ENCODE results near the gene MOB3B.

MOB3B gene

GRCh38 chr9:27540502-27540901 is 10.9 kb upstream of the MOB3B start:
- DNase-seq = no peak

DNA sequence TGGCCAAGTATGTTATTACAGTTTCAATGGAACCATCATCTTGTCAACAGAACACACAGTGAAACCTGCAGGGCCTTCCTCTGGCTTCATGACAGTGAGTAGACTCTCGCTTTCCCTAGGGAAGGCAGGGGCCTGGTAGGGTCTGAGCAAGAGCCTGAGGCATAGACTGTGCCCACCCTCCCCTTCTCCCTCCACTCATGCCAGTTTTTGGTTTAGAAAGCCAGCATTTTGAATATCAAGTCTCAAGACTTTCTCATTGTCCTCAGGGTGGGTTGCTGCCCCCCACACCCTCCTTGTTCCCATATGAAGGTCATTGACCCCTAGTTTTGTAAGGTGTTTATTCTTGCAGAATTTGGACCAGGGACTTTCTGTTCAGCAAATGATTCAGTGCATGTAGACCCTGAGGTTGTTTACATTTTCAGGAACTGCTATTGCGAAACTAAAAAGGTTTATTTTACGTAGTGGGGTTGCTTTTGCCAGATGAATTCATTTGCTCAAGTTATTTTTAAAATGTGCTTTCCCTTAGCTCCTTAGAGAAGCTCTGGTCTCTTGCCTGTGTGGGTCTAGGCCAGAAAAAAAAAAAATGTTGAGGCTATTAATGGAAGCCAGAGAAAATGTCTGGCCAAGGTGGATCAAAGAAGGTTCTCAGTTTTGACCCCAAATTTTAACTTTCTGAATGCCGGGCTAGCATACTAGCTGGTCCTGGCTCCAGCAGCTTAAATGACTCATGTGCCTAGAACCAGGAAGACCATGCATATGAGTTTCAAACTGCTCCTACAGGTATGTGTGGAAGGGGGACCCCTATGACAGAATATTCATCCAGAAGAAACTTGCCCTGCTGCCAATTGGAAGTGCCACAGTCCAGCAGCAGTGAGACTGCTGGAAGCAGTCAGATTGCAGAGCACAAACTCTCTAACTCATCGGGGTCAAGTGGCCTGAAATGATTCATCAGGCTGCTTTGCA is 10.1 kb upstream of the MOB3B start:
- DNase-seq = no peak

DNA sequence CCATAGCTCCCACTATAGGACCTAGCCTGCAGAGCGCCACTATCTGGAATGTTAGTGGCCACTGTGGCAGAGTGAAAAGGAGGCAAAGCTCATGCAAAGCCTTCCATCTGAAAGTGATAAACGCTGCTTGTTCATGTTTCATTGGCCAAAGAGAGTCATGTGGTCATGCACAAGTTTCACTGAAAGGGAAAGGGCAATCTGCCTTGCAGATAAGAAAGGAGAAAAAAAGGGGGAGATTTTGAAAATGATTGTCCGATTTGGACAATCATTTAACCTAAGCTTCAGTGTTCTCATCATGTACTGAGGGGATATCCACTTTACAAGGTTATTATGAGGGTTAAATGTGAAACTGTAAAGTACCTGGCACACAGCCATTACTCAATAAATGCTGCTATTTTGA is 9.0 kb upstream of the MOB3B start:
- DNase-seq = no peak

- no peak for DNase-seq
These were observed 8.1 kb upstream of the MOB3B start for GRCh38 chr9:27537756-27538155.

DNA sequence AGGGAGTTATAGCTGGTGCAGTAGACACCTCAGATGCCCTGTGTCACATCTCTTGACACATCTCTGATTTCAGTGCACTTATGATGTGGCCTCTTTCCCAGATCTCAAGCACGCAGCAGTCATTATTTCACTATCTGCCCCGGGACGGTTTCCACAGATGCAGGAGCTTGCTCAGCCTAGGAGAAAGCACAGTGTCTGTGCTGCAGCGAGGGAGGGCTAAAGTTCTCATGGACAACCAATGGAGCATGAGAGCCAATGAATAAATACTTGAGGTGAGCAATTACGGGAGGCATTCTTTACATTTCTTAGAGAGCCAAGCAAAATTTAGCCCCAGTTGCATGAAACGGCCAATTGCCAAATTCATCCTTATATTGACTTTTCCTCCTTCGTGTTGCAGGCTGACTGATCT is 7.4 kb upstream of the MOB3B start:
- no peak for DNase-seq

GRCh38 chr9:27536168-27536567 is 6.6 kb upstream of the MOB3B start:
- DNase-seq = no peak

DNA sequence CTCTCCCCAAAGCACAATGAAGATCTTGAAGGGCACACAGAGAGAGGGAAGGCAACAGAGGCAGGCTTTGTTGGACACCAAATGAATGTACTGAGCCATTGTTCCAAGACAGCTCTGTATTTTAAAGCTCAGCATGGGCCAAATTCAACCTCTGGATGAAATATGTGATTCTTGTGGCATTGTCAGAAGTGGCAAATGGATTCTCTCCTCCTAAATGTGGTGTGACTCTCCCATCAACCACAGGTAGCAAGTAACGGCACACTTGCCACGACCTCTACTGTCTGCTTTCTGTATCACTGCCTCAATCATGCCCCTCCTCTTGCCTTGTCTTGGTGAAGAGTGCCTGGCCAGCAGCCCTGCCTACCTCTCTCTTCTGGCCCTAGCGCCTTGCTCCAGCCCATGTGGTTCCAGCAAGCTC is 6.1 kb upstream of the MOB3B start:
- no peak for DNase-seq

DNA sequence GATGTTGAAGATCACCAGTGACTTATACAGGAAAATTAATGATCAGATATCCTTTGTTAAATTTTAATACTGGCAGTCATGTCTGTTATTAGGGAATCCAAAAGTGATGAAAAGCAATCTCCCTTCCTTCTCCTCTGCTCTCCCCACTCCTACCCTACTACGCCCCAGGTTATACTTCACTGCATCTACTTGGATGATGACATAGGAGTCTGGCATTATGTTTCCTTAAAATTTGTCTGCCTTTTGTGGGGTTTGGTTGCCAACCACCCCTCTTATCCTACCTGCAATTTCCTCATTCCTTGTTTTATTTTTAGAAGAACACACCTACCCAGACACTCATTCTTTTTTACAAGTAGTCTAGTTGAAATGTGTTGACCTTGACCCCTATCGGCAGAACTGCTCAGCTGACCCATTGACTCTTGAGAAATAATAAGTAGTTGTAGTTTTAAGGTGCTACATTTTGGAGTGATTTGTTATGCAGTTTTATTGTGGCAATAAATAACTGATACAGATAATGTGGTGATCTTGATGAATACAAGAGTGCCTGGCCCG is 5.1 kb upstream of the MOB3B start:
- DNase-seq = no peak

- no peak for DNase-seq
These were observed 4.5 kb upstream of the MOB3B start for GRCh38 chr9:27534131-27534530.

GRCh38 chr9:27533311-27533710 is 3.7 kb upstream of the MOB3B start:
- DNase-seq = no peak

DNA sequence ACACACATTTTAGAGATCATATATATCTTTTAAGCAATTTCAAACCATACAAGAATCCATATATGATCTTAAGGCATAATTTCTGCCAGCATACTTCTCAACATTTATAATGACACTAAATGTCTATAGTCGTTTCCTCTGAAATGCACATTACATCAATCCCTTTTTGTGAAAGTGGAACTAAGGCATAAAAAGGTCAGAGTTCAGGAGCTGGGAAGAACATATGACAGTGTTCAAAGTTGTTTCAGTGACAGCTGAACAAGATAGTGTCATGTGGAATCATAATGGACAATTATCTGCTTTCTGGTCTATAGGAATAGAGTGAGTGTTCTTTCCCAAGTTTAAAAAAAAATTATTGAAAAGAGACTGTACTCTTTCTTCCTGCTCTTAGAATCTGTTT is 2.4 kb upstream of the MOB3B start:
- DNase-seq = no peak

- DNase-seq = no peak
These were observed 1.5 kb upstream of the MOB3B start for GRCh38 chr9:27530915-27531755.

DNA sequence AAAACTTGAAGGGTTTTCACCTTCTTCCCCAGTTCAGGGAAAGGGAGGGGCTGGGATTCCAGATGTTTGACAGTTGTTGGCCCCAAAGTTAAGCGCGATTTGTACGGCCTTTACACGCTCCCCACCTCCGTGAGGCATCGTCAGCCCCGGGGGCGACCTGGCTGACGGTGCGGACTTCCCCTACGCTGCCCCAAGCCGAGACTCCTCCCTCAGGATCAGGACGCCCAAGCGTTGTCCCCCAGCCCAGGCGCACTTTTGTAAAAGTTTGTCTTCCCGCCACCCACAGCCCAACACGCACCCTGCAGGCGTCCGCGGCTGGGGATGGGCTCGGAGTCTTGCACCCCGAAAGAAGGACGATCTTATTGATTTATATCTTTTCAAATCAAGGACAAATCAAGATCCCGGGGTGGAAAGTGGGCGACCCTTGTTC is 713 bp downstream of the MOB3B start:
- peak; percentile 36 for DNase-seq

DNA sequence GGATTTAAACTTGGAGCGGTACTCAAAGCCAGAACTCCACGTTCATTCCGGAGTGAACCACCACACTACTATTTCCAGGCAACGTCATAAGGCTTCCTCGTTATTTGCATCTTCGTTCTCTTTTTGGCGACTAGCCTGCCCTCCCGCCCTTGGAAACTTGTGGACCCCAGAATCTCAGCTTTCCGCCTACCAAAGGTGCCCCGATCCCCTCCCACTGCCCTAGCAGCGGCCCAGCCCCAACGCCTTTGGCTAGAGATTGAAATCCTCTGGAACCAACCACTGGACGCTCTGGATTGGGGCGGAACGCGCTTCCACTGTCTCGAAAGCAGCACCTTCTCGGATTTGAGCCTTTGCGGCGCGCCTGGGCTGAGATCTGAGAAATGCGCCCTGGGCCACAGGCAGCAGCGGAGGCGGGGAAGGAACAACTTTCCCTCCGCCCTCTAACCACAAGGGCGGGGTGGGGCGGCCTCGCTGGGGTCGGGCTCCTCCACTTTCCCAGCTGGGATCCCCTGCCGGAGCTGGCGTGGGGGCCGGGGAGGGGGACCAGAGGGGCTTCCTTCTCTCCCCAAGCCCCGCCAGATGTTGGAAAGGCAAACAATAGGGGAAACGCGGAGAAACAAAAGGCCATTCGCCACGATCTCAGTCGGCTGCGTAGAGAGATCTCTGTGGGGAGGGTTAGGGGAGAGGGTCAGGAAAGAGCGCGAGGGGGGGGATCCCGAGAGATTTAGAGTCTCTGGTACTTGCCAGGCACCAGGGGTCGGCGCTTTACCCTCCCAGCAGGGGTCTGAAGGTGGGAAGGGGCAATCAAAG is 1.3 kb downstream of the MOB3B start:
- DNase-seq = peak; percentile 42

- DNase-seq = no peak
These were observed 1.9 kb downstream of the MOB3B start for GRCh38 chr9:27527702-27528075.

DNA sequence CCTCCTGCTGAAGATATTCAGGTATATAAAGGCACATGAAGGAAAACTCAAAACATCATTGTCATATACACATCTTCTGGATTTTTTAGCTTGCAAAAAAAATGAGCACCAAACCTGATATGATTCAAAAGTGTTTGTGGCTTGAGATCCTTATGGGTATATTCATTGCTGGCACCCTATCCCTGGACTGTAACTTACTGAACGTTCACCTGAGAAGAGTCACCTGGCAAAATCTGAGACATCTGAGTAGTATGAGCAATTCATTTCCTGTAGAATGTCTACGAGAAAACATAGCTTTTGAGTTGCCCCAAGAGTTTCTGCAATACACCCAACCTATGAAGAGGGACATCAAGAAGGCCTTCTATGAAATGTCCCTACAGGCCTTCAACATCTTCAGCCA is 5.4 kb downstream of the MOB3B start, which contains the start of gene IFNK:
IFNK (plus strand) TSS at position 55 of the 400 bp plus-strand sequence; CDS start at position 102, 47 bp downstream.
- no peak for DNase-seq

GRCh38 chr9:27523141-27523540 is 6.5 kb downstream of the MOB3B start:
- no peak for DNase-seq

GRCh38 chr9:27520986-27521385 is 8.6 kb downstream of the MOB3B start:
- DNase-seq = no peak

DNA sequence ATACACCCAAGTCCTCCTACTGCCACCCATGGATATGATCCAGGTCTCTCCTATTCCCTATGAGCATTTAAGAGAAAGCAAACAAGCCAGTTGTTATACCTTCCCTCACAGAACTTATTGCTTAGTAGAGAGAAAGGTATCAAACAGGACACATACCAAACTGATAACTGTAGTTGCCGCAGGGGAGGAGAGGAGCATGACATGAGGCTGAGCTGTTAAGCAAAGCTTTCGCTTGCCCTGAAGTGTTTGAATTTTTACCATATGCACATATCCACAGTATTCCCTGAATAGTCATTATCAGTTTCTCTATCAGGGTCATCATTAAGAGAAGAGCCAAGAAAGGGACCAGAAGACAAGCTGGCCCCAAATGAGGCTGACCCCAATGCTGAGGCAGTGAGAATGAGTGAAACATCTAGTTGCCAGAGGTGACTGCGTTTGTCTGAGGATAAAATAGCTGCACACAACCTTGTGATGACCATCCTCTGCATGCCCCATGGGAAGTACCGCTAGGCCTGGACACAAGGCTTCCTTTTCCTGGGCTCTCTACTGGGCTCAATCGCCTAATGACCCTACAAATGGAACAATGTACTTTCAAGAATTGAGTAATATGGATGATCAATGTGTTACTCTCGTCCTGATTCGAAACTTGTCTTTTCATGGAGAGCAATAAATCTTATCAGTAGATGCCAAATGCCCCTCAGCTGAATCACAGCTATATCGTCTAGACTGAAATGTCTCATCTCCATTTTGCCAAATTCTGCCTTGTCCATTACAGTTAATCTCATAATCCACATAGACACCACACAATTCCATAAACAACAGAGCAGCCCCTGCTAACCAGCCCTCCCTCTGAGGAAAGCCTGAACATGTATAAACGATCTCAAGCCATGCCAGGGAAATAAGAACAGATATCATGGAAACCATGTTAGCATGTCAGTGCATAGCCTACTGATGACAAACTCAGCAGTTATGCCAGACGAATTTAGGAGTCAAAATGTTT is 9.8 kb downstream of the MOB3B start:
- DNase-seq = no peak

GRCh38 chr9:27518809-27519208 is 10.8 kb downstream of the MOB3B start:
- DNase-seq = no peak

GRCh38 chr9:27518006-27518405 is 11.6 kb downstream of the MOB3B start:
- DNase-seq = no peak
